Heart right ventricle (tissue), 16 donors: Measurements from ENCODE around the gene CATSPERE. TPM values are rescaled to one million over a fixed set of nuclear protein-coding genes. Genes with fewer than 3 reads are reported as not detected.
"Not testable (repeated sequence)": the region's sequence is repeated elsewhere in the genome, so short reads cannot be mapped to it uniquely, and the experiment has no call there.

Experiments
- ATAC-seq, 8 donors: fragments of 200-7000 bp; cut with Tn5 transposase; one replicate each; pipeline ENCODE4 v1.9.1; 2020; ENCODE audit warnings: mild to moderate bottlenecking in 8 of 8, moderate library complexity in 8 of 8, moderate number of reproducible peaks in 1 of 8
- DNase-seq, 2 donors: peaks; one replicate each; pipeline ENCODE4 v3.0.0-alpha.2; 2020
- H3K27ac ChIP-seq, 10 donors: fragments of 200-600 bp; sonication (generic) in 2 of 10; one replicate each; pipeline versions ENCODE4 v1.5.0 to v1.8.0; 2020 to 2022; ENCODE audit warnings: mild to moderate bottlenecking in 3 of 10
- H3K27me3 ChIP-seq, 7 donors: fragments of 200-600 bp; one replicate each; pipeline ENCODE4 v1.8.0; 2021 to 2022; ENCODE audit warnings: mild to moderate bottlenecking in 2 of 7
- H3K36me3 ChIP-seq, 9 donors: fragments of 200-600 bp; sonication (generic) in 1 of 9; one replicate each; pipeline versions ENCODE4 v1.5.0 to v1.8.0; 2020 to 2022; ENCODE audit warnings: mild to moderate bottlenecking in 2 of 9
- H3K4me1 ChIP-seq, 9 donors: fragments of 200-600 bp; sonication (generic) in 1 of 9; one replicate each; pipeline versions ENCODE4 v1.5.0 to v1.8.0; 2020 to 2022; ENCODE audit warnings: mild to moderate bottlenecking in 4 of 9
- H3K4me3 ChIP-seq, 10 donors: fragments of 200-600 bp; sonication (generic) in 2 of 10; one replicate each; pipeline versions ENCODE4 v1.5.0 to v1.8.0; 2020 to 2022; ENCODE audit warnings: mild to moderate bottlenecking in 7 of 10, moderate library complexity in 2 of 10
- H3K9me3 ChIP-seq, 11 donors: fragments of 200-600 bp in 10 of 11; sonication (generic) in 2 of 11; one replicate each; pipeline versions ENCODE4 v1.5.0 to v1.8.0; 2013 to 2022; ENCODE audit warnings: mild to moderate bottlenecking in 2 of 11, control low read depth in 1 of 11, moderate library complexity in 1 of 11
- WGBS, 2 donors: extraction: QIAGEN DNeasy Blood & Tissue Kit; methylation state at CpG; one replicate each; pipeline ENCODE4 v1.1.7; 2013; ENCODE audit warnings: inconsistent platforms in 1 of 2; 5-methylcytosine and 5-hydroxymethylcytosine counted together
- intact Hi-C, 10 donors: fragments of 100-400 bp; cut with DNase I; formaldehyde crosslinking; loops; one replicate each; pipeline versions ENCODE4 v1.11.1 to v1.14.2; 2022
- polyA plus RNA-seq, 2 donors: library from polyadenylated mRNA; stranded (reverse); fragments of 200-250 nt; gene quantifications; one replicate each; pipeline ENCODE4 v1.2.3, GENCODE V29; 2013
- total RNA-seq, 10 donors: library from RNA; stranded (reverse); fragmentation: NEBNext Ultra II Directional in 3 of 10; extraction: Animal tissue kit (Norgen Biotek cat#: 25700) in 3 of 10; gene quantifications; one replicate each; pipeline versions ENCODE4 v1.2.1 to v1.2.4, GENCODE V29; 2021 to 2023
- TF ChIP-seq, protein P1 (sequence below), 9 donors: fragments of 200-600 bp; sonication (generic) in 2 of 9; IDR thresholded peaks; one replicate each; pipeline versions ENCODE4 v1.5.0 to v1.8.0; 2021 to 2022; ENCODE audit warnings: antibody characterized with exemption in 9 of 9, mild to moderate bottlenecking in 5 of 9, moderate library complexity in 1 of 9
- donor health status: Arrhythmogenic right ventricular cardiomyopathy.
- donor health status: ischemic (EF 13 %, LVEDD 7.1; RV severe dilation, severe dysfunction).
- donor health status: healthy with polysubstance abuse.
- donor health status: DM: no; HTN: yes; CAD: no.
- donor health status: DM: no; HTN: no; CAD: no.
- donor health status: ischemic (EF 25% LVEDD 6.9; RV normal size, moderate dysfunction).
- donor health status: ischemic (EF 25% LVEDD 5.7; RV mildly dilated, moderate dysfunction).
- donor health status: healthy.
- donor health status: DM: yes; HTN: yes; CAD: no.
- donor health status: Ischemic cardiomyopathy.
- donor health status: ischemic (EF 35%, LVEDD 5.7; RV mildly dilated, moderate dysfunction).
- donor health status: nonischemic (EF 11% LVEDD 7.7; RV severe dilation, severe dysfunction).
- donor health status: DM: yes; HTN: yes; CAD: no.
- donor health status: PGD.
- donor health status: ischemic (EF 29% LVEDD 5.4; RV normal size, mild dysfunction).
- donor health status: nonischemic (EF 23%, LVEDD 6.1; RV moderate dilation, normal function).

CATSPERE gene
- total and polyA plus RNA-seq, 12 donors, result 0.07 to 0.83 (median 0.26) TPM; not detected in 1

DNA sequence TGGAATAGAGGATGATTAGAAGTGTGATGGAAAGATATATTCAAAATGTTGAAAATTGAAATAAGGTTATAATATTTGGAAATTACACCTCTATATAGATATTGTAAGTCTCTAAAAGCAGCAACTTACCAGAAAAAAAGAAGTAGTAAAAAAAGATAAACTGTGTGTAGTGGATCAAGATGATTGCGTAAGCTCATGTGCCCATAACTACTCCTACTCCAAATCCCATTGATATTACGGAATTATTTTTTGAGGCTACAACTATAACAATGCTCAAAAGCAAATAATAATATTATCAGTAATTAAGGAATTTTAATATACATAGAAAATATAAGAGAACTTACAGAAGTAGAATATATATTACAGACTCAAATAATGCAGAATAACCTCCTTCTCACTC, 33.6 kb downstream of the CATSPERE start:
- intact Hi-C loops, result no loop called here
- no peak overlapping the region for H3K4me3 ChIP-seq
- no peaks in the 10 kb centered on the region for H3K4me1 ChIP-seq
- ATAC-seq, result no peak
- TF ChIP-seq, protein P1, sequence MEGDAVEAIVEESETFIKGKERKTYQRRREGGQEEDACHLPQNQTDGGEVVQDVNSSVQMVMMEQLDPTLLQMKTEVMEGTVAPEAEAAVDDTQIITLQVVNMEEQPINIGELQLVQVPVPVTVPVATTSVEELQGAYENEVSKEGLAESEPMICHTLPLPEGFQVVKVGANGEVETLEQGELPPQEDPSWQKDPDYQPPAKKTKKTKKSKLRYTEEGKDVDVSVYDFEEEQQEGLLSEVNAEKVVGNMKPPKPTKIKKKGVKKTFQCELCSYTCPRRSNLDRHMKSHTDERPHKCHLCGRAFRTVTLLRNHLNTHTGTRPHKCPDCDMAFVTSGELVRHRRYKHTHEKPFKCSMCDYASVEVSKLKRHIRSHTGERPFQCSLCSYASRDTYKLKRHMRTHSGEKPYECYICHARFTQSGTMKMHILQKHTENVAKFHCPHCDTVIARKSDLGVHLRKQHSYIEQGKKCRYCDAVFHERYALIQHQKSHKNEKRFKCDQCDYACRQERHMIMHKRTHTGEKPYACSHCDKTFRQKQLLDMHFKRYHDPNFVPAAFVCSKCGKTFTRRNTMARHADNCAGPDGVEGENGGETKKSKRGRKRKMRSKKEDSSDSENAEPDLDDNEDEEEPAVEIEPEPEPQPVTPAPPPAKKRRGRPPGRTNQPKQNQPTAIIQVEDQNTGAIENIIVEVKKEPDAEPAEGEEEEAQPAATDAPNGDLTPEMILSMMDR (IDR thresholded peaks at IDR 0.05), result no peak
- H3K27me3 ChIP-seq, result no peaks in the 10 kb centered on the region
- peaks cover 0 to 6% (median 0%) of the 10 kb centered on the region in 11 donors for H3K9me3 ChIP-seq
- no peak overlapping the region for H3K27ac ChIP-seq
- no peak for DNase-seq
- no peaks in the 10 kb centered on the region for H3K36me3 ChIP-seq
- 92 to 97% methylated on average over 2 of the region's 2 CpGs for WGBS, 2 donors

DNA sequence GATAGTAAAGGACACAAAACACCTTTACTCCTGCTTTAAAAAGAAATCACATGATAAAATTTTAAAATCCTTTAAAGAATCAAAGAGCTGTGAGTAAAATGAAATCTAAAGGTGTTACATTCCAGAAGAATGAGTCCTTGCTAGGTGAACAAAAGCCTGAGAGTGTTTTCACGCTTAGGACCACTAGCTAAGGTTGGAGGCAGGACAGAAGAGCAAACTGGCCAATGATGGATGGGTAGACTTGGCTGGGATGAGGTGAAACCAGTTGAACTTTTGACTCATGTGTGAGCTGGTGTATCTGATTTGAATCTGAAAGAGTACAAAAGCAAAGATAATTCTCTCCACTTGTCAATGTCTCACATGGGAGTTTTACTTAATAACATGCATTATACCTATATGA, 35.1 kb downstream of the CATSPERE start:
- Histone ChIP-seq H3K9me3 (peaks cover 0 to 21% (median 7%) of the 10 kb centered on the region in 11 donors), H3K4me1 (no peaks in the 10 kb centered on the region), H3K27ac (no peak overlapping the region), H3K36me3 (no peaks in the 10 kb centered on the region), H3K27me3 (no peaks in the 10 kb centered on the region), H3K4me3 (no peak overlapping the region)
- ATAC-seq (no peak), DNase-seq (no peak)
- whole genome bisulfite sequencing, 2 donors, result 63 to 69% methylated on average over 1 of the region's 1 CpG
- TF ChIP-seq, protein P1 (IDR thresholded peaks at IDR 0.05), result no peak
- intact Hi-C loops, result no loop called here

DNA sequence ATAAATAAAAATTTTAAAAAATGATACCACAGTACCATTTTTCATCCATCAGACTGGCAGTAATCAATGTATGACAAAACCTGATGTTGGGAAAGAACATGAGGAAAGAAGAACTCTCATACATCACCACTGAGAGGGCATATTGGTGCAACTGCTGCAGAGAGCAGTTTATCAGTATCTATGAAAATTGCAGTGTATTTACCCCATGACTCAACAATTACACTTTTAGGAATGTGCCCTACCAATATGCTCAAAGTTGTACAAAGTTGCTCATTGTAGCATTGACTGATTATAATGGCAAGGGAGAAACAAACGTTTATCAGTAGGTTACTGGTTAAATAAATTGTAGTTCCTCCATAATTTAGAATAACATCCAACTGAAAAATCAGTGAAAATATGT, 36.7 kb downstream of the CATSPERE start:
- Histone ChIP-seq H3K4me1 (no peaks in the 10 kb centered on the region), H3K27ac (no peak overlapping the region), H3K36me3 (no peaks in the 10 kb centered on the region), H3K27me3 (no peaks in the 10 kb centered on the region), H3K4me3 (no peak overlapping the region), H3K9me3 (peaks cover 0 to 21% (median 7%) of the 10 kb centered on the region in 11 donors)
- ATAC-seq, result no peak
- 77 to 79% methylated on average over 1 of the region's 1 CpG for WGBS, 2 donors
- no peak for DNase-seq
- TF ChIP-seq, protein P1 (IDR thresholded peaks at IDR 0.05), result no peak
- intact Hi-C loops, result no loop called here

DNA sequence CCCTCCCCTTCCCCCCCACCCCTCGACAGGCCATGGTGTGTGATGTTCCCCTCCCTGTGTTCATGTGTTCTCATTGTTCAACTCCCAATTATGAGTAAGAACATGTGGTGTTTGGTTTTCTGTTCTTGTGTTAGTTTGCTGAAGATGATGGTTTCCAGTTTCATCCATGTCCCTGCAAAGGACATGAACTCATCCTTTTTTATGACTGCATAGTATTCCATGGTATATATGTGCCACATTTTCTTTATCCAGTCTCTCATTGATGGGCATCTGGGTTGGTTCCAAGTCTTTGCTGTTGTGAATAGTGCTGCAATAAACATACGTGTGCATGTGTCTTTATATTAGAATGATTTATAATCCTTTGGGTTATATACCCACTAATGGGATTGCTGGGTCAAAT, 38.4 kb downstream of the CATSPERE start:
- 88 to 95% methylated on average over 2 of the region's 2 CpGs for WGBS, 2 donors
- H3K27me3 ChIP-seq, ATAC-seq, H3K4me3 ChIP-seq, DNase-seq, H3K4me1 ChIP-seq, H3K27ac ChIP-seq, H3K36me3 ChIP-seq, intact Hi-C loops: not testable (repeated sequence)
- peaks cover 0 to 21% (median 7%) of the 10 kb centered on the region in 11 donors for H3K9me3 ChIP-seq

DNA sequence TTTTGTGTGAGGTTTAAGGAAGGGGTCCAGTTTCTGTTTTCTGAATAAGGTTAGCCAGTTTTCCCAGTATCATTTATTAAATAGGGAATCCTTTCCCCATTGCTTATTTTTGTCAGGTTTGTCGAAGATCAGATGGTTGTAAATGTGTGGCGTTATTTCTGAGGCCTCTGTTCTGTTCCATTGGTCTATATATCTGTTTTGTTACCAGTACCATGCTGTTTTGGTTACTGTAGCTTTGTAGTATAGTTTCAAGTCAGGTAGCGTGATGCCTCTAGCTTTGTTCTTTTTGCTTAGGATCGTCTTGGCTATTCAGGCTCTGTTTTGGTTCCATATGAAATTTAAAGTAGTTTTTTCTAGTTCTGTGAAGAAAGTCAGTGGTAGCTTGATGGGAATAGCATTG, 39.4 kb downstream of the CATSPERE start:
- H3K27me3 ChIP-seq, H3K4me3 ChIP-seq, intact Hi-C loops, H3K4me1 ChIP-seq, H3K27ac ChIP-seq, ATAC-seq, H3K36me3 ChIP-seq, DNase-seq: not testable (repeated sequence)
- peaks cover 0 to 25% (median 7%) of the 10 kb centered on the region in 11 donors for H3K9me3 ChIP-seq
- 84 to 90% methylated on average over 4 of the region's 4 CpGs for WGBS, 2 donors
